ENCODE results near the gene LHPP.

The LHPP gene

GRCh38 chr10:124658591-124659242, 197.1 kb downstream of the LHPP start:
- DNase-seq (ENCODE audit: low read depth): no peak

- no peak for DNase-seq (ENCODE audit: low read depth)
Observed at GRCh38 chr10:124659380-124659779, 197.8 kb downstream of the LHPP start.

GRCh38 chr10:124660404-124661125, 198.9 kb downstream of the LHPP start:
- DNase-seq (ENCODE audit: low read depth): no peak

- DNase-seq (ENCODE audit: low read depth): no peak
Observed at GRCh38 chr10:124661660-124662180, 200.1 kb downstream of the LHPP start.

- DNase-seq (ENCODE audit: low read depth): no peak
Observed at GRCh38 chr10:124663228-124663627, 201.6 kb downstream of the LHPP start.
